Neural cell (in vitro differentiated cells): ENCODE results near the gene CPEB3. TPM values are rescaled to one million over a fixed set of nuclear protein-coding genes. Genes with fewer than 3 reads are reported as not detected.

ENCODE experiments used
- H2AFZ ChIP-seq: fragments of 200-600, 300-800 bp; sonication (generic), shearing (Covaris generic); 2 replicates; pipeline ENCODE4 v1.6.0; 2014; ENCODE audit warnings: low read depth, mild to moderate bottlenecking, antibody characterized with exemption, low read length, moderate library complexity
- H3F3A ChIP-seq: fragments of 200-600 bp; shearing (Covaris generic); 2 replicates; pipeline ENCODE4 v1.6.1; 2016; ENCODE audit warnings: mild to moderate bottlenecking, moderate library complexity, mixed read lengths, antibody characterized with exemption, low read length; ENCODE audit not compliant: insufficient read depth, poor library complexity, severe bottlenecking
- H3K27ac ChIP-seq: fragments of 200-600, 300-800 bp; sonication (generic), shearing (Covaris generic); 2 replicates; pipeline ENCODE4 v1.5.1; 2014; ENCODE audit warnings: mild to moderate bottlenecking, low read length, moderate library complexity
- H3K27me3 ChIP-seq: fragments of 300-800, 200-600 bp; sonication (generic), shearing (Covaris generic); 2 replicates; pipeline ENCODE4 v1.6.0; 2014; ENCODE audit warnings: mild to moderate bottlenecking, low read depth, low read length, moderate library complexity; ENCODE audit not compliant: insufficient read depth
- H3K36me3 ChIP-seq: fragments of 300-800, 200-600 bp; sonication (generic), shearing (Covaris generic); 2 replicates; pipeline ENCODE4 v1.5.1; 2014; ENCODE audit warnings: mild to moderate bottlenecking, antibody characterized with exemption, low read length, moderate library complexity; ENCODE audit not compliant: insufficient read depth
- H3K4me2 ChIP-seq: fragments of 300-800, 200-600 bp; sonication (generic), shearing (Covaris generic); 2 replicates; pipeline ENCODE4 v1.6.0; 2014; ENCODE audit warnings: mild to moderate bottlenecking, low read length
- H3K4me3 ChIP-seq: fragments of 300-800, 200-600 bp; sonication (generic), shearing (Covaris generic); 2 replicates; pipeline ENCODE4 v1.5.1; 2014; ENCODE audit warnings: mild to moderate bottlenecking, low read length, moderate library complexity
- H3K79me2 ChIP-seq: fragments of 200-600 bp; shearing (Covaris generic); replicated peaks from 2 replicates; pipeline ENCODE4 v1.6.0; 2014; ENCODE audit warnings: mild to moderate bottlenecking, low read length, moderate library complexity; ENCODE audit not compliant: insufficient read depth
- H3K9ac ChIP-seq: fragments of 300-800, 200-600 bp; sonication (generic), shearing (Covaris generic); 2 replicates; pipeline ENCODE4 v1.6.1; 2016; ENCODE audit warnings: mild to moderate bottlenecking, low read length, mixed read lengths
- H3K9me2 ChIP-seq: fragments of 200-600 bp; shearing (Covaris generic); 2 replicates; pipeline ENCODE4 v1.6.1; 2016; ENCODE audit warnings: mild to moderate bottlenecking, low read length, mixed read lengths; ENCODE audit not compliant: insufficient read depth
- H3K9me3 ChIP-seq: fragments of 200-600, 300-800 bp; sonication (generic), shearing (Covaris generic); 2 replicates; pipeline ENCODE4 v1.6.1; 2016; ENCODE audit warnings: mild to moderate bottlenecking, mixed run types, low read length, moderate library complexity, mixed read lengths
- H4K20me1 ChIP-seq: fragments of 200-600 bp; shearing (Covaris generic); 2 replicates; pipeline ENCODE4 v1.6.1; 2016; ENCODE audit warnings: mild to moderate bottlenecking, mixed run types; ENCODE audit not compliant: insufficient read depth
- CTCF ChIP-seq: fragments of 450-650 bp; IDR thresholded peaks from 2 replicates; pipeline ENCODE4 v1.5.1; 2014; ENCODE audit warnings: antibody characterized with exemption, mild to moderate bottlenecking, moderate library complexity; ENCODE audit not compliant: poor library complexity, severe bottlenecking
- EP300 ChIP-seq: fragments of 450-650 bp; conservative IDR thresholded peaks from 2 replicates; pipeline ENCODE4 v1.6.1; 2014; ENCODE audit warnings: antibody characterized with exemption, mild to moderate bottlenecking, moderate library complexity; ENCODE audit not compliant: poor library complexity, severe bottlenecking
- EZH2 ChIP-seq: fragments of 200-600, 300-800 bp; shearing (Covaris generic), sonication (generic); IDR thresholded peaks from 2 replicates; pipeline ENCODE4 v1.6.1; 2014; ENCODE audit warnings: antibody characterized with exemption, low read length, borderline replicate concordance, mild to moderate bottlenecking; ENCODE audit not compliant: insufficient read depth, poor library complexity, severe bottlenecking
- MXI1 ChIP-seq: fragments of 450-650 bp; conservative IDR thresholded peaks from 2 replicates; pipeline ENCODE4 v1.6.1; 2014; ENCODE audit warnings: antibody characterized with exemption, mild to moderate bottlenecking; ENCODE audit not compliant: poor library complexity, severe bottlenecking
- POLR2AphosphoS5 ChIP-seq: IDR thresholded peaks from 2 replicates; pipeline ENCODE4 v1.6.1; 2012
- RAD21 ChIP-seq: fragments of 450-650 bp; conservative IDR thresholded peaks from 2 replicates; pipeline ENCODE4 v1.6.1; 2014; ENCODE audit warnings: antibody characterized with exemption, mild to moderate bottlenecking, moderate library complexity
- REST ChIP-seq: IDR thresholded peaks from 2 replicates; pipeline ENCODE4 v1.6.1; 2012; ENCODE audit warnings: borderline replicate concordance
- SMC3 ChIP-seq: fragments of 450-650 bp; conservative IDR thresholded peaks from 2 replicates; pipeline ENCODE4 v1.6.1; 2014; ENCODE audit warnings: antibody characterized with exemption, mild to moderate bottlenecking, moderate library complexity; ENCODE audit not compliant: poor library complexity
- TAF1 ChIP-seq: IDR thresholded peaks from 2 replicates; pipeline ENCODE4 v1.6.1; 2012; ENCODE audit warnings: low read depth
- polyA plus RNA-seq: library from polyadenylated mRNA; depleted of rRNA; stranded (reverse); fragments of >200 nt; gene quantifications from 2 replicates; pipeline ENCODE4 v1.2.3, GENCODE V29; 2014

Gene CPEB3
- polyA plus RNA-seq, 1 donor from 2014 or later: 20.0 TPM

GRCh38 chr10:92213049-92213448, 77.8 kb downstream of the CPEB3 start:
- no peak overlapping the region for H2AFZ ChIP-seq
- no peak for TF ChIP-seq RAD21
- TF ChIP-seq POLR2AphosphoS5: no peak
- TF ChIP-seq EP300: no peak
- TF ChIP-seq MXI1: no peak
- no peak for TF ChIP-seq EZH2

DNA sequence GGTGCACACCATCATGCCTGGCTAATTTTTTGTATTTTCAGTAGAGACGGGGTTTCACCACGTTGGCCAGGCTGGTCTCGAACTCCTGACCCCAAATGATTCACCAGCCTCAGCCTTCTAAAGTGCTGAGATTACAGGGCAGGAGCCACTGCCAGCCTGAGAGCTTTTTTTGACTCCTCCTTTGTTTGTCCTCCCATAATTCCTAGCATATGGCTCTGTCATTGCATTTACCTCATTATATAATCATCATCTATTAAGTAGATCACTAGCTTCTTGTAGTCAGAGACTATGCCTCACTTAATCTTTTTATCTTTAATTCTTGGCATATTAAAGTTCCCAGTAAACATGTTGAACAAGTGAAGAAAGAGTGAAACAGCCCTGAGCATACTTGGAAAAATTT, 82.1 kb downstream of the CPEB3 start:
- H3K4me2 ChIP-seq: no peak overlapping the region
- no peak overlapping the region for H3K9ac ChIP-seq
- H3K9me2 ChIP-seq: no peaks in the 10 kb centered on the region
- H3K9me3 ChIP-seq: no peaks in the 10 kb centered on the region
- no peak overlapping the region for H3K4me3 ChIP-seq
- H3K36me3 ChIP-seq: peaks cover 3% of the 10 kb centered on the region
- H3K79me2 ChIP-seq: peaks cover 3% of the 10 kb centered on the region
- H3K27me3 ChIP-seq: no peaks in the 10 kb centered on the region
- H4K20me1 ChIP-seq: no peaks in the 10 kb centered on the region
- TF ChIP-seq EZH2 (no peak), RAD21 (no peak), TAF1 (no peak), MXI1 (no peak), SMC3 (no peak), EP300 (no peak), CTCF (no peak), POLR2AphosphoS5 (no peak), REST (no peak)
- no peak overlapping the region for H3K27ac ChIP-seq
- no peaks in the 10 kb centered on the region for H3F3A ChIP-seq
- no peak overlapping the region for H2AFZ ChIP-seq

More at GRCh38 chr10:92213049-92213448, 77.8 kb downstream of the CPEB3 start:
- Histone ChIP-seq H3F3A (no peaks in the 10 kb centered on the region), H3K9me2 (no peaks in the 10 kb centered on the region), H3K27ac (no peak overlapping the region), H3K27me3 (no peaks in the 10 kb centered on the region), H3K79me2 (peaks cover 3% of the 10 kb centered on the region), H4K20me1 (no peaks in the 10 kb centered on the region), H3K36me3 (peaks cover 3% of the 10 kb centered on the region), H3K9me3 (no peaks in the 10 kb centered on the region), H3K4me2 (no peak overlapping the region), H3K9ac (no peak overlapping the region), H3K4me3 (no peak overlapping the region)
